SK-N-SH (cell line): Measurements from ENCODE around the gene SNED1. TPM values are rescaled to one million over a fixed set of nuclear protein-coding genes. Genes with fewer than 3 reads are reported as not detected.

Experiments used
- CTCF ChIA-PET: fragments of 300-600, 350-600 bp; formaldehyde crosslinking; extraction: SDS; loops from one replicate; lab custom pipeline; 2021; lab: Yijun Ruan, JAX
- POLR2A ChIA-PET: fragments of 350-600 bp; sonication (Branson Sonifier 250); formaldehyde crosslinking; extraction: SDS; loops from one replicate; lab custom pipeline; 2020; ENCODE audit warnings: antibody characterized with exemption, inconsistent platforms; lab: Yijun Ruan, JAX
- DNase-seq: peaks from one replicate; pipeline ENCODE4 v3.0.0; 2012
- H2AFZ ChIP-seq: fragments of 200-600 bp; sonication (generic); 2 replicates; pipeline ENCODE4 v1.8.1; 2016; ENCODE audit warnings: antibody characterized with exemption, mild to moderate bottlenecking, low read depth
- H3F3A ChIP-seq: fragments of 200-600 bp; sonication (generic); replicated peaks from 2 replicates; pipeline ENCODE3; 2016; ENCODE audit warnings: antibody characterized with exemption, mild to moderate bottlenecking; ENCODE audit not compliant: insufficient read depth
- H3K27ac ChIP-seq, 2 experiments: fragments of 200-500 bp in 1 of 2; fragments of 200-600 bp in 1 of 2; sonication (Bioruptor generic) in 1 of 2; sonication (generic), shearing (Covaris generic) in 1 of 2; 2 replicates each; pipeline versions ENCODE4 v1.5.1 to v1.6.1; 2014 to 2016; ENCODE audit warnings: low read depth in 2 of 2, inconsistent platforms in 1 of 2, low read length in 1 of 2, mild to moderate bottlenecking in 1 of 2, mixed read lengths in 1 of 2
- H3K27me3 ChIP-seq: fragments of 200-600 bp; sonication (generic), shearing (Covaris generic); 2 replicates; pipeline ENCODE4 v1.6.1; 2016; ENCODE audit warnings: mixed run types; ENCODE audit not compliant: insufficient read depth
- H3K36me3 ChIP-seq, 2 experiments: fragments of 200-500 bp in 1 of 2; fragments of 200-600 bp in 1 of 2; sonication (Bioruptor generic) in 1 of 2; sonication (generic) in 1 of 2; replicated peaks in 1 of 2; 2 replicates each; pipeline versions ENCODE3 to v1.5.1; 2014 to 2016; ENCODE audit warnings: low read length in 1 of 2, mild to moderate bottlenecking in 1 of 2; ENCODE audit not compliant: insufficient read depth in 2 of 2, control insufficient read depth in 1 of 2
- H3K4me1 ChIP-seq, 2 experiments: fragments of 200-500 bp in 1 of 2; fragments of 200-600 bp in 1 of 2; sonication (Bioruptor generic) in 1 of 2; sonication (generic), shearing (Covaris generic) in 1 of 2; 2 replicates each; pipeline versions ENCODE4 v1.5.1 to v1.6.1; 2014 to 2016; ENCODE audit warnings: low read depth in 1 of 2, low read length in 1 of 2, mixed run types in 1 of 2; ENCODE audit not compliant: insufficient read depth in 2 of 2, control insufficient read depth in 1 of 2
- H3K4me2 ChIP-seq: fragments of 200-600 bp; sonication (generic), shearing (Covaris generic); 2 replicates; pipeline ENCODE4 v1.6.1; 2017; ENCODE audit warnings: mixed run types
- H3K4me3 ChIP-seq, 2 experiments: fragments of 200-500 bp in 1 of 2; fragments of 200-600 bp in 1 of 2; sonication (Bioruptor generic) in 1 of 2; sonication (generic), shearing (Covaris generic) in 1 of 2; 2 replicates each; pipeline versions ENCODE4 v1.5.1 to v1.8.1; 2014 to 2016; ENCODE audit warnings: low read depth in 2 of 2, inconsistent platforms in 1 of 2, low read length in 1 of 2, mild to moderate bottlenecking in 1 of 2, mixed read lengths in 1 of 2, moderate library complexity in 1 of 2
- H3K79me2 ChIP-seq: fragments of 200-600 bp; sonication (generic); 2 replicates; pipeline ENCODE4 v1.8.1; 2017; ENCODE audit warnings: mild to moderate bottlenecking; ENCODE audit not compliant: insufficient read depth
- H3K9ac ChIP-seq: fragments of 200-600 bp; sonication (generic); 2 replicates; pipeline ENCODE4 v1.6.1; 2017; ENCODE audit warnings: mixed run types
- H3K9me2 ChIP-seq: fragments of 200-600 bp; sonication (generic); 2 replicates; pipeline ENCODE4 v1.6.1; 2017; ENCODE audit warnings: mixed run types
- H3K9me3 ChIP-seq: fragments of 200-600 bp; sonication (generic); 2 replicates; pipeline ENCODE4 v1.6.1; 2017; ENCODE audit warnings: mixed run types, mild to moderate bottlenecking, moderate library complexity
- H4K20me1 ChIP-seq: fragments of 200-600 bp; sonication (generic); 2 replicates; pipeline ENCODE4 v1.6.1; 2017; ENCODE audit warnings: mild to moderate bottlenecking, mixed run types; ENCODE audit not compliant: insufficient read depth
- CHD2 ChIP-seq: fragments of 150-350 bp; IDR thresholded peaks from 2 replicates; pipeline ENCODE4 v1.6.1; 2018; ENCODE audit warnings: low read length; ENCODE audit not compliant: partially characterized antibody
- ELF1 ChIP-seq: IDR thresholded peaks from 2 replicates; pipeline ENCODE4 v1.4.0; 2012
- EP300 ChIP-seq, 2 experiments: IDR thresholded peaks; 2 replicates each; pipeline versions ENCODE4 v1.4.0 to v1.6.1; 2012; ENCODE audit warnings: borderline replicate concordance in 1 of 2, low read depth in 1 of 2, low read length in 1 of 2
- EZH2phosphoT487 ChIP-seq: fragments of 200-600 bp; sonication (generic); IDR thresholded peaks from 2 replicates; pipeline ENCODE4 v1.6.1; 2017; ENCODE audit warnings: low read depth, mixed run types, mild to moderate bottlenecking, antibody characterized with exemption, moderate library complexity, borderline replicate concordance
- FOXM1 ChIP-seq: IDR thresholded peaks from 2 replicates; pipeline ENCODE4 v1.4.0; 2012; ENCODE audit warnings: low read depth, mild to moderate bottlenecking
- GATA2 ChIP-seq: sonication (generic); formaldehyde crosslinking; IDR thresholded peaks from 2 replicates; pipeline ENCODE4 v1.5.0; 2020; ENCODE audit warnings: mild to moderate bottlenecking, missing genetic modification reagents
- MXI1 ChIP-seq: IDR thresholded peaks from 2 replicates; pipeline ENCODE4 v1.6.1; 2012; ENCODE audit warnings: mild to moderate bottlenecking, low read depth, low read length, improper control_type of control experiment
- NRF1 ChIP-seq: IDR thresholded peaks from 2 replicates; pipeline ENCODE4 v1.6.1; 2012; ENCODE audit warnings: low read depth, mild to moderate bottlenecking, low read length
- RAD21 ChIP-seq: IDR thresholded peaks from 2 replicates; pipeline ENCODE4 v1.6.1; 2012; ENCODE audit warnings: mild to moderate bottlenecking, low read length
- RCOR1 ChIP-seq: fragments of 150-350 bp; IDR thresholded peaks from 2 replicates; pipeline ENCODE4 v1.6.1; 2017; ENCODE audit warnings: antibody characterized with exemption, low read length
- SMC3 ChIP-seq: IDR thresholded peaks from 2 replicates; pipeline ENCODE4 v1.6.1; 2012; ENCODE audit warnings: low read depth, low read length, improper control_type of control experiment
- YY1 ChIP-seq: IDR thresholded peaks from 2 replicates; pipeline ENCODE4 v1.4.0; 2012; ENCODE audit warnings: low read depth, mild to moderate bottlenecking
- WGBS: methylation state at CpG from one replicate; pipeline ENCODE4 v1.1.6; 2017; ENCODE audit warnings: low lambda C conversion rate; 5-methylcytosine and 5-hydroxymethylcytosine counted together
- polyA plus RNA-seq, 3 experiments: library from polyadenylated mRNA; depleted of rRNA; stranded (reverse); fragments of >200 nt; gene quantifications; 2 replicates each; pipeline ENCODE4 v1.2.3, GENCODE V29; 2012
- TF ChIP-seq, protein P1 (sequence below): IDR thresholded peaks from 2 replicates; pipeline ENCODE4; 2012

The SNED1 gene
- polyA plus RNA-seq, 1 of the 3 experiments (the other 2 are of a cell fraction): 0.03 TPM

DNA sequence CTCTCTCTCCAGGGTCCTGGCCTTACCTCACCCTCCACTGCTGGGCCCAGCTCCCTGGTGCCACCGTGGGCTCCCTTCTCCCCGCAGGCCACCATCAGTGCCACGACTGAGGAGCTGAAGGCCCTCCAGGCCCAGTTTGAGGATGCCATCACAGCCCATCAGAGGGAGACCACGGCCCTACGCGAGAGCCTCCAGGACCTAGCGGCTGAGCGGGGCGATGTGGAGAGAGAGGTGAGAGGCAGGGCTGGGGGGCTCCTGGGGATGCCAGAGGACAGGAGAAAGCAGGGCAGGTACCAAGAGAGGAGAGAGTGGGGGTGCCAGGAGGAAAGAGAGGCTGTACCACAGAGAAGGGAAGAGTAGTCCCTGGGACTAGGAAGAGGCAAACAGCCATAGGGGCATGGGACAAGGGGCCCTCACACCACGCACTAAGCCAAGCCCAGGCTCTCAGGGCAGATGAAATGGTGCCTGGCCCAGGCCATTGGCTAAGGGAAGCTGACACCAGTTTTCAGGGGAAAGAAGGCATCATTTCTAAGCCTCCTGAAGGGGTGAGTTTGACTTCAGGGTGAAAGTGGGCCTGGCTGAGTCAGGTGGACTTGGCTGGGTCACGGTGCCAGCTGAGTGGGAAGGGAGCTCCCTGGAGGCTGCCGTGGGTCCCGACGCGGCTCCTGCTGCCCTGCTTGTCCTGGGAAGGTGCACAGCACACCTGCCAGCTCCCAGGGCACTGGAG lies 39.0 kb upstream of the SNED1 start:
- no peaks in the 10 kb centered on the region for H3K79me2 ChIP-seq
- H3K9ac ChIP-seq: no peak overlapping the region
- H3K4me1 ChIP-seq: peaks cover 0 to 62% of the 10 kb centered on the region in 2 experiments; a peak in 1 of 4 replicates
- TF ChIP-seq YY1 (no peak), FOXM1 (no peak), NRF1 (no peak), MXI1 (no peak), ELF1 (no peak)
- TF ChIP-seq, protein P1, sequence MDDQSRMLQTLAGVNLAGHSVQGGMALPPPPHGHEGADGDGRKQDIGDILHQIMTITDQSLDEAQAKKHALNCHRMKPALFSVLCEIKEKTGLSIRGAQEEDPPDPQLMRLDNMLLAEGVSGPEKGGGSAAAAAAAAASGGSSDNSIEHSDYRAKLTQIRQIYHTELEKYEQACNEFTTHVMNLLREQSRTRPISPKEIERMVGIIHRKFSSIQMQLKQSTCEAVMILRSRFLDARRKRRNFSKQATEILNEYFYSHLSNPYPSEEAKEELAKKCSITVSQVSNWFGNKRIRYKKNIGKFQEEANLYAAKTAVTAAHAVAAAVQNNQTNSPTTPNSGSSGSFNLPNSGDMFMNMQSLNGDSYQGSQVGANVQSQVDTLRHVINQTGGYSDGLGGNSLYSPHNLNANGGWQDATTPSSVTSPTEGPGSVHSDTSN: no peak
- no peaks in the 10 kb centered on the region for H3K9me2 ChIP-seq
- H3K9me3 ChIP-seq: no peaks in the 10 kb centered on the region
- H4K20me1 ChIP-seq: no peaks in the 10 kb centered on the region
- POLR2A ChIA-PET: no interaction called here
- no peak overlapping the region for H3K4me3 ChIP-seq
- CTCF ChIA-PET: interaction anchor here (1.1 to 2.4 kb wide), 5 partner anchors 13 to 108 kb away, joined by 3 to 9 read pairs (median 3); no protein-coding TSS in a partner anchor
- no peaks in the 10 kb centered on the region for H3K27me3 ChIP-seq
- no peak overlapping the region for H3K4me2 ChIP-seq
- no peaks in the 10 kb centered on the region for H3K36me3 ChIP-seq
- DNase-seq: peak; percentile 31
- 86% methylated on average over 12 of the region's 15 CpGs for WGBS
- H2AFZ ChIP-seq: no peak overlapping the region
- no peaks in the 10 kb centered on the region for H3F3A ChIP-seq
- no peak overlapping the region for H3K27ac ChIP-seq

DNA sequence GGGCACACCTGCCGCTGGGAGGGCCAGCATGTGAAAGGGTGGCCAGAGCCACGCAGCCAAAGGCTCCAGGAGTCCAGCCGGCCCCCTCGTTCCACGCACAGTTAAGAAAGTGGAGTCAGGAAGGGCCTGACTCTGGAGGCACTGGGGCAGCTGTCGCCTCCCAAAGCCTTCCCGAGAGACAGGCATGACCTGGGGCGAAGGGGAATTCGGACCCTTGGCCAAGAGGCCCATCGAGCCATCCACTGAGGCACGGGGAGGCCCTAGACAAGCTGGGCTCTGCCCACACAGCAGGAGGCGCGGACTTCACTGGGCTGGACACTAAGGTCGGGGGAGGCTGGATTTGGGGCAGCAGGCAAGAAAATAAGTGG lies 38.5 kb upstream of the SNED1 start:
- H3K36me3 ChIP-seq: no peaks in the 10 kb centered on the region
- no peak overlapping the region for H3K4me3 ChIP-seq
- no peak overlapping the region for H3K4me2 ChIP-seq
- H2AFZ ChIP-seq: no peak overlapping the region
- 68% methylated on average over 9 of the region's 14 CpGs for WGBS
- no peaks in the 10 kb centered on the region for H3F3A ChIP-seq
- H3K9ac ChIP-seq: no peak overlapping the region
- ChIA-PET CTCF (interaction anchor here (1.1 to 2.4 kb wide), 5 partner anchors 14 to 109 kb away, joined by 3 to 9 read pairs (median 3); no protein-coding TSS in a partner anchor), POLR2A (no interaction called here)
- H3K9me2 ChIP-seq: no peaks in the 10 kb centered on the region
- H3K27ac ChIP-seq: no peak overlapping the region
- no peaks in the 10 kb centered on the region for H3K27me3 ChIP-seq
- H3K4me1 ChIP-seq: peaks cover 0 to 57% of the 10 kb centered on the region in 2 experiments; a peak in 1 of 4 replicates
- TF ChIP-seq ELF1 (no peak), EZH2phosphoT487 (no peak), MXI1 (no peak), RCOR1 (no peak), SMC3 (no peak), RAD21 (no peak), GATA2 (CRISPR knock-in tag) (no peak), CHD2 (no peak), EP300 (IDR thresholded peaks at IDR 0.05; ENCODE audit: borderline replicate concordance in 1 of 2, low read depth in 1 of 2, low read length in 1 of 2) (no peak)
- H3K79me2 ChIP-seq: no peaks in the 10 kb centered on the region
- no peaks in the 10 kb centered on the region for H3K9me3 ChIP-seq
- DNase-seq: no peak
- H4K20me1 ChIP-seq: no peaks in the 10 kb centered on the region
